Measurements from ENCODE around the gene FAM72A.
"Not testable (repeated sequence)": the region's sequence is repeated elsewhere in the genome, so short reads cannot be mapped to it uniquely, and the experiment has no call there.

FAM72A gene

GRCh38 chr1:206218285-206218684 is 15.6 kb upstream of the FAM72A start:
- not testable (repeated sequence) for FAIRE-seq; DNase-seq (ENCODE audit: insufficient read length)

GRCh38 chr1:206215600-206216392 is 13.2 kb upstream of the FAM72A start:
- DNase-seq (ENCODE audit: insufficient read length); FAIRE-seq: not testable (repeated sequence)

- FAIRE-seq; DNase-seq (ENCODE audit: insufficient read length): not testable (repeated sequence)
These were observed 8.2 kb upstream of the FAM72A start for GRCh38 chr1:206210802-206211201.

GRCh38 chr1:206205569-206205968 is 2.9 kb upstream of the FAM72A start:
- not testable (repeated sequence) for DNase-seq (ENCODE audit: insufficient read length); FAIRE-seq

GRCh38 chr1:206204871-206205270 is 2.2 kb upstream of the FAM72A start:
- FAIRE-seq; DNase-seq (ENCODE audit: insufficient read length): not testable (repeated sequence)

GRCh38 chr1:206204159-206204511 is 1.5 kb upstream of the FAM72A start:
- DNase-seq (ENCODE audit: insufficient read length); FAIRE-seq: not testable (repeated sequence)

GRCh38 chr1:206203364-206204158 is 922 bp upstream of the FAM72A start, which contains the start of gene SRGAP2:
TSS of gene SRGAP2 (plus strand) at chr1:206203541. CDS start at chr1:206205971, 2,430 bp downstream.
- FAIRE-seq; DNase-seq (ENCODE audit: insufficient read length): not testable (repeated sequence)

GRCh38 chr1:206196748-206197424 is 5.8 kb downstream of the FAM72A start:
- not testable (repeated sequence) for FAIRE-seq; DNase-seq (ENCODE audit: insufficient read length)

- not testable (repeated sequence) for FAIRE-seq; DNase-seq (ENCODE audit: insufficient read length)
These were observed 7.5 kb downstream of the FAM72A start for GRCh38 chr1:206195182-206195581.

GRCh38 chr1:206186826-206187225 is 15.8 kb downstream of the FAM72A start:
- DNase-seq (ENCODE audit: insufficient read length); FAIRE-seq: not testable (repeated sequence)

- not testable (repeated sequence) for FAIRE-seq; DNase-seq (ENCODE audit: insufficient read length)
These were observed 16.9 kb downstream of the FAM72A start for GRCh38 chr1:206185778-206186177.

GRCh38 chr1:206183788-206184187 is 18.9 kb downstream of the FAM72A start:
- FAIRE-seq; DNase-seq (ENCODE audit: insufficient read length): not testable (repeated sequence)

- not testable (repeated sequence) for FAIRE-seq; DNase-seq (ENCODE audit: insufficient read length)
These were observed 20.0 kb downstream of the FAM72A start for GRCh38 chr1:206182368-206183317.

- not testable (repeated sequence) for DNase-seq (ENCODE audit: insufficient read length); FAIRE-seq
These were observed 23.0 kb downstream of the FAM72A start for GRCh38 chr1:206179666-206180065.

GRCh38 chr1:206178061-206178989 is 24.3 kb downstream of the FAM72A start:
- DNase-seq (ENCODE audit: insufficient read length); FAIRE-seq: not testable (repeated sequence)

- not testable (repeated sequence) for FAIRE-seq; DNase-seq (ENCODE audit: insufficient read length)
These were observed 26.5 kb downstream of the FAM72A start for GRCh38 chr1:206176114-206176502.

GRCh38 chr1:206175459-206176113 is 27.1 kb downstream of the FAM72A start:
- not testable (repeated sequence) for DNase-seq (ENCODE audit: insufficient read length); FAIRE-seq
